T-cell (primary cell): Measurements from ENCODE around the gene ABCB11. TPM values are rescaled to one million over a fixed set of nuclear protein-coding genes. Genes with fewer than 3 reads are reported as not detected.

Experiments
- ATAC-seq, 4 experiments: fragments of 200-7000 bp in 3 of 4; fragments of 150-1000 bp in 1 of 4; cut with Tn5 transposase; replicated peaks in 1 of 4; 1 replicate in 3 of 4; 2 replicates in 1 of 4; pipeline ENCODE4 v1.10.0; 2021; ENCODE audit warnings: moderate library complexity in 3 of 4, mild to moderate bottlenecking in 2 of 4, moderate number of reproducible peaks in 1 of 4
- CTCF ChIA-PET, 2 donors: fragments of 300-600 bp; sonication (Branson Sonifier 250); formaldehyde crosslinking; loops; one replicate each; lab custom pipeline; 2022; ENCODE audit warnings: antibody characterized with exemption in 2 of 2; lab: Charles Lee
- POLR2A ChIA-PET, 2 donors: fragments of 300-600 bp; sonication (Branson Sonifier 250); formaldehyde crosslinking; loops; one replicate each; lab custom pipeline; 2022; ENCODE audit warnings: antibody characterized with exemption in 2 of 2; lab: Charles Lee
- DNase-seq, 35 experiments: peaks; one replicate each; pipeline versions ENCODE4 v3.0.0 to v3.0.0-alpha.2; 2013 to 2023
- H3K27ac ChIP-seq: one replicate; pipeline ENCODE4 v1.5.1; 2013; ENCODE audit warnings: low read length
- H3K27me3 ChIP-seq, 2 experiments: replicated peaks in 1 of 2; 1 replicate in 1 of 2; 2 replicates in 1 of 2; pipeline versions ENCODE4 v1.6.1 to v1.7.0; 2013; ENCODE audit warnings: low read length in 1 of 2, mixed read lengths in 1 of 2; ENCODE audit not compliant: control insufficient read depth in 2 of 2, insufficient read depth in 2 of 2; ENCODE audit errors: extremely low read depth in 1 of 2
- H3K36me3 ChIP-seq, 2 donors: 1 replicate in 1 of 2; 2 replicates in 1 of 2; pipeline versions ENCODE4 v1.6.1 to v1.7.0; 2013; ENCODE audit warnings: low read length in 1 of 2; ENCODE audit not compliant: control insufficient read depth in 2 of 2, insufficient read depth in 1 of 2; ENCODE audit errors: extremely low read depth in 1 of 2
- H3K4me1 ChIP-seq, 2 experiments: 1 replicate in 1 of 2; 2 replicates in 1 of 2; pipeline versions ENCODE4 v1.6.1 to v1.7.0; 2013; ENCODE audit warnings: low read length in 2 of 2, mixed read lengths in 1 of 2; ENCODE audit not compliant: insufficient read depth in 2 of 2, control insufficient read depth in 1 of 2; ENCODE audit errors: extremely low read depth in 1 of 2
- H3K4me3 ChIP-seq, 2 donors: 1 replicate in 1 of 2; 2 replicates in 1 of 2; pipeline versions ENCODE4 v1.5.1 to v1.7.0; 2013; ENCODE audit warnings: mild to moderate bottlenecking in 2 of 2, low read length in 1 of 2, moderate library complexity in 1 of 2; ENCODE audit not compliant: control insufficient read depth in 1 of 2; ENCODE audit errors: extremely low read depth in 1 of 2
- H3K9me3 ChIP-seq: 2 replicates; pipeline ENCODE4 v1.7.0; 2013
- H3K27ac Mint-ChIP-seq, 2 donors: one replicate each; pipeline ENCODE4 v1.8.0; 2020 to 2021; ENCODE audit warnings: mild to moderate bottlenecking in 2 of 2, mixed read lengths in 2 of 2
- H3K27me3 Mint-ChIP-seq, 2 donors: one replicate each; pipeline ENCODE4 v1.8.0; 2021 to 2022; ENCODE audit warnings: mixed read lengths in 2 of 2
- H3K36me3 Mint-ChIP-seq: one replicate; pipeline ENCODE4 v1.8.0; 2021; ENCODE audit warnings: mixed read lengths
- H3K4me1 Mint-ChIP-seq, 3 donors: one replicate each; pipeline ENCODE4 v1.8.0; 2020 to 2022; ENCODE audit warnings: mixed read lengths in 3 of 3, mild to moderate bottlenecking in 1 of 3
- H3K4me3 Mint-ChIP-seq, 3 donors: one replicate each; pipeline ENCODE4 v1.8.0; 2020 to 2022; ENCODE audit warnings: mild to moderate bottlenecking in 3 of 3, mixed read lengths in 3 of 3, moderate library complexity in 3 of 3
- H3K9me3 Mint-ChIP-seq, 3 donors: one replicate each; pipeline ENCODE4 v1.8.0; 2020 to 2022; ENCODE audit warnings: mixed read lengths in 3 of 3
- WGBS: methylation state at CpG from one replicate; pipeline ENCODE4 v1.1.5; 2013; ENCODE audit warnings: missing lambda C conversion rate; ENCODE audit not compliant: insufficient coverage; 5-methylcytosine and 5-hydroxymethylcytosine counted together
- total RNA-seq, 35 experiments: library from RNA in 6 of 35; stranded (reverse) in 6 of 35; fragments of 120-200 nt in 1 of 35; gene quantifications; one replicate each; pipeline versions ENCODE4 v1.2.1 to v1.2.4 and lab custom pipeline; 2013 to 2026

The ABCB11 gene
- total RNA-seq, 5 donors from 2014 or later (not counting 1 experiment from before 2014, with no cell fraction given), result 0.03 TPM; not detected in 3

DNA sequence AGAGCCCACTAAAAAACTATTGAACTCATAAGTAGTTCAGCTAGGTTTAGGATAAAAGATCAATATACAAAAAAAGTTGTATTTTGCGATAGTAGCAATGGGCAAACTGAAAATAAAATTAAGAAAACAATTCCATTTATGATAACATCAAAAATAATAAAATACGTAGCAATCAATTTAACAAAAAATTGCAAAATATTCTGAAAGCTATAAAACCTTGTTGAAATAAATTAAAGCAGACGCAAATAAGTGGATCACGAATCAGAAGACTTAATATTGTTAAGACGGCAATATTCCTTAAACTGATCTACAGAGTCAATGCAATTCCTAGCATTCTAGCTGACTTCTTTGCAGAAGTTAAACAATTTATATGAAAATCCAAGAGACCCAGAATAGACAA, 24.5 kb downstream of the ABCB11 start:
- peaks cover 0 to 2% of the 10 kb centered on the region in 2 experiments for H3K4me1 ChIP-seq
- POLR2A ChIA-PET, result interaction anchor here in 1 of 2 donors (0.6 kb wide), 1 partner anchor 436 kb away, joined by 4 read pairs; no protein-coding TSS in a partner anchor
- H3K9me3 ChIP-seq, result no peaks in the 10 kb centered on the region
- CTCF ChIA-PET, result no interaction called here
- no peak overlapping the region for H3K27ac ChIP-seq
- Mint-ChIP-seq H3K9me3 (no peaks in the 10 kb centered on the region), H3K27me3 (no peaks in the 10 kb centered on the region), H3K36me3 (no peaks in the 10 kb centered on the region), H3K27ac (no peak overlapping the region), H3K4me1 (peaks cover 4 to 13% (median 12%) of the 10 kb centered on the region in 3 donors), H3K4me3 (no peak overlapping the region)
- no peak overlapping the region for H3K4me3 ChIP-seq
- H3K36me3 ChIP-seq, result no peaks in the 10 kb centered on the region
- DNase-seq (no peak), ATAC-seq (no peak)
- peaks cover 0 to 5% of the 10 kb centered on the region in 2 experiments for H3K27me3 ChIP-seq
- 100% methylated on average over 1 of the region's 5 CpGs for WGBS

DNA sequence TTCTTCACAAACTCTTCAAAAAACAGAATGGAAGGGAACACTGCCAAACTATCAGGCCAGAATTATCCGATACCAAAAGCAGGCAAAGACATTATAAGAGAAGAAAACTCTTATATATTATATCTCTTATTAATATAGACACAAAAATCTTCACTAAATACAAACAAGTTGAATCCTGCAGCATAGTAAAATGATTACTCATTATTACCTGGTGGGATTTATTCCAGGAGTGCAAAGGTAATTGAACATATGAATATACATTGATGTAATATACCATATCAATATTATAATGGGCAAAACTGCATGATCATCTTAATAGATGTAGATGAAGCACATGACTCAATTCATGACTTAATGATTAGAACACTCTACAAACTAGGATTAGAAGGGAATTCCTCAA, 25.1 kb downstream of the ABCB11 start:
- H3K27me3 ChIP-seq, result peaks cover 0 to 5% of the 10 kb centered on the region in 2 experiments
- H3K36me3 ChIP-seq, result no peaks in the 10 kb centered on the region
- POLR2A ChIA-PET, result interaction anchor here in 1 of 2 donors (0.6 kb wide), 1 partner anchor 437 kb away, joined by 4 read pairs; no protein-coding TSS in a partner anchor
- no peak overlapping the region for H3K27ac ChIP-seq
- H3K9me3 ChIP-seq, result no peaks in the 10 kb centered on the region
- Mint-ChIP-seq H3K27me3 (no peaks in the 10 kb centered on the region), H3K9me3 (no peaks in the 10 kb centered on the region), H3K4me3 (no peak overlapping the region), H3K27ac (no peak overlapping the region), H3K4me1 (peaks cover 4 to 13% (median 12%) of the 10 kb centered on the region in 3 donors), H3K36me3 (no peaks in the 10 kb centered on the region)
- peaks cover 0 to 2% of the 10 kb centered on the region in 2 experiments for H3K4me1 ChIP-seq
- ATAC-seq, result no peak
- no peak for DNase-seq
- CTCF ChIA-PET, result no interaction called here
- WGBS, result no CpG with 5 or more reads among the region's 1 CpG
- no peak overlapping the region for H3K4me3 ChIP-seq

GRCh38 chr2:169005080-169005598, 26.0 kb downstream of the ABCB11 start:
- 90% methylated on average over 2 of the region's 4 CpGs for WGBS
- peaks cover 4 to 13% (median 12%) of the 10 kb centered on the region in 3 donors for H3K4me1 Mint-ChIP-seq
- no peaks in the 10 kb centered on the region for H3K27me3 Mint-ChIP-seq
- no peak overlapping the region for H3K4me3 ChIP-seq
- H3K9me3 Mint-ChIP-seq, result no peaks in the 10 kb centered on the region
- H3K27me3 ChIP-seq, result peaks cover 0 to 5% of the 10 kb centered on the region in 2 experiments
- no peak overlapping the region for H3K27ac Mint-ChIP-seq
- ChIA-PET POLR2A (no interaction called here), CTCF (no interaction called here)
- H3K9me3 ChIP-seq, result no peaks in the 10 kb centered on the region
- H3K36me3 Mint-ChIP-seq, result no peaks in the 10 kb centered on the region
- H3K4me3 Mint-ChIP-seq, result no peak overlapping the region
- H3K36me3 ChIP-seq, result no peaks in the 10 kb centered on the region
- no peak for ATAC-seq
- H3K27ac ChIP-seq, result no peak overlapping the region
- no peak for DNase-seq
- H3K4me1 ChIP-seq, result peaks cover 0 to 2% of the 10 kb centered on the region in 2 experiments

- Histone ChIP-seq H3K4me3 (no peak overlapping the region), H3K36me3 (no peaks in the 10 kb centered on the region), H3K27ac (no peak overlapping the region), H3K27me3 (peaks cover 0 to 5% of the 10 kb centered on the region in 2 experiments), H3K4me1 (no peaks in the 10 kb centered on the region), H3K9me3 (no peaks in the 10 kb centered on the region)
- Mint-ChIP-seq H3K27ac (no peak overlapping the region), H3K27me3 (no peaks in the 10 kb centered on the region), H3K4me3 (no peak overlapping the region), H3K36me3 (no peaks in the 10 kb centered on the region), H3K4me1 (peaks cover 0 to 3% (median 0%) of the 10 kb centered on the region in 3 donors), H3K9me3 (no peaks in the 10 kb centered on the region)
- no peak for DNase-seq
- ChIA-PET POLR2A (no interaction called here), CTCF (no interaction called here)
- no CpG with 5 or more reads among the region's 3 CpGs for WGBS
- no peak for ATAC-seq
Observed at GRCh38 chr2:169002161-169002738, 28.9 kb downstream of the ABCB11 start.

DNA sequence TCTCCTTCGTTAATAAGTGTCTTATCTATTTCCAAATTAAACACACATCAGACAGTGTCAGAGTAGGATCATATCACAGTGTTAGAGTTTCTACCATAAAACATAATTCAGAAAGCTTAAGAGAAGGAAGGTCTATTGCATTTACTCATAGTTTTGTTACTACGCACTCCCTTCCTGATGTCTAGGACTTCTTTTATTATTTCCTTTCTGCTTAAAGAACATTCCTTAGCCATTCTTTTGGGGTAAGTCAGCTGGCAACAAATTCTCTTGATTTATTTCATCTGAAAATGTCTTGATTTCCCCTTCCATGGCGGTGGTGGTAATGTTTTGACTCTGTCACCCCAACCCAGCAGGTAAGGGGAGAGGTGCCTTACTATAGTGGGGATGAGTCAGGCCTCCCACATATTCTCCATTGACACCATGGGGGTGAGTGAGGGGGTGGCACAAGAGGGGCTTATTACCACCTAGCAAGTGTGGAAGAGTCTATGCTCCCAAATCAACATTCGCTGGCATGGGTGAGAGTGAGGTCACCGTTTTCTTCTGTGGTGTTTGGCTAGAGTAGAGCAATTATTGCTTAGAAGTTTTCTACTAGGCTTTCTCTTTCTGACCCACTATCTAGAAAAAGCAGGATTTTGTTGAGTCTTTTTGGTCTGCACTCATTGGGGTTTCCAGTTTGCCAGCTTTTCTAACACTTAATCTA, 29.9 kb downstream of the ABCB11 start:
- no peak overlapping the region for H3K4me3 Mint-ChIP-seq
- H3K27me3 Mint-ChIP-seq, result no peaks in the 10 kb centered on the region
- peaks cover 0 to 5% of the 10 kb centered on the region in 2 experiments for H3K27me3 ChIP-seq
- no peaks in the 10 kb centered on the region for H3K36me3 ChIP-seq
- DNase-seq (no peak), ATAC-seq (no peak)
- no peak overlapping the region for H3K4me3 ChIP-seq
- WGBS, result no CpG with 5 or more reads among the region's 5 CpGs
- no peaks in the 10 kb centered on the region for H3K9me3 ChIP-seq
- H3K9me3 Mint-ChIP-seq, result no peaks in the 10 kb centered on the region
- H3K4me1 Mint-ChIP-seq, result peaks cover 0 to 3% (median 0%) of the 10 kb centered on the region in 3 donors
- no peak overlapping the region for H3K27ac ChIP-seq
- no peak overlapping the region for H3K27ac Mint-ChIP-seq
- ChIA-PET CTCF (no interaction called here), POLR2A (no interaction called here)
- no peaks in the 10 kb centered on the region for H3K36me3 Mint-ChIP-seq
- no peaks in the 10 kb centered on the region for H3K4me1 ChIP-seq

- WGBS, result no CpG with 5 or more reads among the region's 1 CpG
- Histone ChIP-seq H3K4me3 (no peak overlapping the region), H3K27ac (no peak overlapping the region), H3K27me3 (no peaks in the 10 kb centered on the region), H3K4me1 (no peaks in the 10 kb centered on the region), H3K9me3 (no peaks in the 10 kb centered on the region), H3K36me3 (no peaks in the 10 kb centered on the region)
- no peak for DNase-seq
- no peak for ATAC-seq
- Mint-ChIP-seq H3K9me3 (no peaks in the 10 kb centered on the region), H3K4me3 (no peak overlapping the region), H3K36me3 (no peaks in the 10 kb centered on the region), H3K4me1 (peaks cover 0 to 2% (median 0%) of the 10 kb centered on the region in 3 donors), H3K27ac (no peak overlapping the region), H3K27me3 (no peaks in the 10 kb centered on the region)
- POLR2A ChIA-PET, result interaction anchor here in 1 of 2 donors (1.1 kb wide), 1 partner anchor 33 kb away, joined by 4 read pairs; no protein-coding TSS in a partner anchor
- CTCF ChIA-PET, result interaction anchor here in 1 of 2 donors (0.6 kb wide), 1 partner anchor 232 kb away, joined by 3 read pairs; no protein-coding TSS in a partner anchor
Observed at GRCh38 chr2:168999668-169000213, 31.4 kb downstream of the ABCB11 start.
